ENCODE results near the gene SDHB.

DNA sequence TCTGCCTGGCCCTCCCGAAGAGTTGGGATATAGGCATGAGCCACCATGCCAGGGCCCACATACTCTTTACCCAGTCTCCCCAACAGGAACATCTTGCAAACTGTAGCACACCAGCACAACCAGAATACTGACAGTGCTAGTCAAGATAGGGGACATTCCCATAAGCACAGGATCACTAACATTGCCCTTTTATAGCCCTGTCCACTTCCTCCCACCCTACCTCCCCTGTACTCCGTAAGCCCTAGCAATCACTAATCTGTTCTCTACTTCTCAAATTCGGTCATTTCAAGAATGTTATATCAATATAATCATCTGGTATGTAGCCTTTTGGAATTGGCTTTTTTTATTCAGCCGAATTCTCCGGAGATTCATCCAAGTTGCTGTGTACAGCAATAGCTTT is 5.9 kb downstream of the SDHB start:
- no peak for TF ChIP-seq EZH2 (IDR thresholded peaks at IDR 0.05; ENCODE audit: low read length)
- TF ChIP-seq, protein P1, sequence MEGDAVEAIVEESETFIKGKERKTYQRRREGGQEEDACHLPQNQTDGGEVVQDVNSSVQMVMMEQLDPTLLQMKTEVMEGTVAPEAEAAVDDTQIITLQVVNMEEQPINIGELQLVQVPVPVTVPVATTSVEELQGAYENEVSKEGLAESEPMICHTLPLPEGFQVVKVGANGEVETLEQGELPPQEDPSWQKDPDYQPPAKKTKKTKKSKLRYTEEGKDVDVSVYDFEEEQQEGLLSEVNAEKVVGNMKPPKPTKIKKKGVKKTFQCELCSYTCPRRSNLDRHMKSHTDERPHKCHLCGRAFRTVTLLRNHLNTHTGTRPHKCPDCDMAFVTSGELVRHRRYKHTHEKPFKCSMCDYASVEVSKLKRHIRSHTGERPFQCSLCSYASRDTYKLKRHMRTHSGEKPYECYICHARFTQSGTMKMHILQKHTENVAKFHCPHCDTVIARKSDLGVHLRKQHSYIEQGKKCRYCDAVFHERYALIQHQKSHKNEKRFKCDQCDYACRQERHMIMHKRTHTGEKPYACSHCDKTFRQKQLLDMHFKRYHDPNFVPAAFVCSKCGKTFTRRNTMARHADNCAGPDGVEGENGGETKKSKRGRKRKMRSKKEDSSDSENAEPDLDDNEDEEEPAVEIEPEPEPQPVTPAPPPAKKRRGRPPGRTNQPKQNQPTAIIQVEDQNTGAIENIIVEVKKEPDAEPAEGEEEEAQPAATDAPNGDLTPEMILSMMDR (optimal IDR thresholded peaks at IDR 0.05 in 1 of 3, IDR thresholded peaks at IDR 0.05 in 1 of 3, conservative IDR thresholded peaks at IDR 0.05 in 1 of 3; ENCODE audit: extremely low read depth in 1 of 3, insufficient read depth in 2 of 3, low read length in 3 of 3) = no peak

Data from keratinocyte (primary cell).